CD4-positive, alpha-beta T cell treated with Interleukin-21 for 1 hour (primary cell): Measurements from ENCODE around the gene RMND5A.
A peak's percentile ranks its signal among the peaks of the same experiment; 100 is the strongest.

Experiments
- DNase-seq: peaks from one replicate; pipeline ENCODE4 v3.0.0-alpha.2; 2020

The RMND5A gene

GRCh38 chr2:86768189-86768949 is 48.3 kb downstream of the RMND5A start:
- no peak for DNase-seq

GRCh38 chr2:86769838-86770237 is 49.7 kb downstream of the RMND5A start:
- no peak for DNase-seq

GRCh38 chr2:86770816-86771301 is 50.8 kb downstream of the RMND5A start:
- no peak for DNase-seq

- DNase-seq, result no peak
Observed at GRCh38 chr2:86772611-86773010, 52.5 kb downstream of the RMND5A start.

GRCh38 chr2:86774862-86775261 is 54.8 kb downstream of the RMND5A start:
- DNase-seq, result no peak

GRCh38 chr2:86775338-86775737 is 55.2 kb downstream of the RMND5A start:
- DNase-seq, result no peak

GRCh38 chr2:86776532-86776931 is 56.4 kb downstream of the RMND5A start:
- no peak for DNase-seq

- no peak for DNase-seq
Observed at GRCh38 chr2:86778957-86779356, 58.9 kb downstream of the RMND5A start.

- DNase-seq, result no peak
Observed at GRCh38 chr2:86779971-86780370, 59.9 kb downstream of the RMND5A start.

GRCh38 chr2:86781363-86781762 is 61.3 kb downstream of the RMND5A start:
- DNase-seq, result no peak

GRCh38 chr2:86782748-86783147 is 62.7 kb downstream of the RMND5A start:
- no peak for DNase-seq

- peak; percentile 33 for DNase-seq
Observed at GRCh38 chr2:86783615-86784339, 63.7 kb downstream of the RMND5A start.

- DNase-seq, result peak; percentile 85
Observed at GRCh38 chr2:86785456-86785855, 65.4 kb downstream of the RMND5A start.

- peak; percentile 89 for DNase-seq
Observed at GRCh38 chr2:86786001-86786536, 66.0 kb downstream of the RMND5A start.

GRCh38 chr2:86787736-86788135 is 67.6 kb downstream of the RMND5A start:
- peak; percentile 65 for DNase-seq

- no peak for DNase-seq
Observed at GRCh38 chr2:86788165-86788564, 68.1 kb downstream of the RMND5A start.

- no peak for DNase-seq
Observed at GRCh38 chr2:86788881-86789686, 69.0 kb downstream of the RMND5A start.

- no peak for DNase-seq
Observed at GRCh38 chr2:86789687-86790133, 69.6 kb downstream of the RMND5A start.

GRCh38 chr2:86790134-86790675 is 70.1 kb downstream of the RMND5A start:
- DNase-seq, result no peak

GRCh38 chr2:86790676-86791572 is 70.8 kb downstream of the RMND5A start, which contains the start of gene CD8A:
Gene CD8A (minus strand): TSS chr2:86790913. CDS start chr2:86790825, 88 bp downstream.
- DNase-seq, result peak; percentile 76

- no peak for DNase-seq
Observed at GRCh38 chr2:86791573-86791972, 71.5 kb downstream of the RMND5A start.
